A204.1 (cell line): ENCODE measurements around the gene RUFY3.
"Not testable (repeated sequence)": the region's sequence is repeated elsewhere in the genome, so short reads cannot be mapped to it uniquely, and the experiment has no call there.

Source experiments
- FAIRE-seq: peaks from 2 replicates; lab custom pipeline; 2012; peaks lifted over from hg19 to GRCh38; lab: Jason Lieb, UNC

RUFY3 gene

GRCh38 chr4:70788733-70789132 is 67.0 kb downstream of the RUFY3 start:
- FAIRE-seq, result no peak

GRCh38 chr4:70793626-70794025 is 71.9 kb downstream of the RUFY3 start:
- no peak for FAIRE-seq

- no peak for FAIRE-seq
Observed at GRCh38 chr4:70801265-70801809, 79.6 kb downstream of the RUFY3 start.

DNA sequence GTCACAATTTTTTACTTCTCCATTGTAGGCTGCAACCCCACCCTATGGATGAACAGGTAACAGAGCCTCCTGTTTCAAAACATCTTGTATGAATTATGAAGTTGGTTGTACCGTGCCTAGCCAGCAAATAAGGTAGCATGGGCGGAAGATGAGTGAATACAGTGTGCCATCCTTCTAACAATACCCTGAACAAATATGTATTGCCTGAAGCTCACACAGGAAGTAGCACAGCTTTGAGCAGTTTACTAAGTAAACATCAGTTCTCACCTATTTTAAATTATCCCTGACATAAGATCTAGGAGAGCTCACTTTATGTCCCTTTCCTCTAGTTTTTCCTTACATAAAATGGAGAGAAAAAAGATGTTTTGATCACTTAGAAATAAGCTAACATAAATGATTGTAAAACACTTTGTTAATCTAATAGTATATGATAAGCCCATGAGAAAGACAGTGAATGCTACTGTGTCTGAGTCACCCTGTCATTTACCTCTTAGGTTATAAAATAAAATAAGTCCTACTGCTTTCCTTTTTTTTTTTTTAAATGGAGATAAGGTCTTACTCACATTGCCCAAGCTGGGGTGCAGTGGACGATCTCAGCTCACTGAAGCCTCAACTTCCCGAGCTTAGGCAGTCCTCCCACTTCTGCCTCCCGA is 81.3 kb downstream of the RUFY3 start:
- FAIRE-seq, result no peak

DNA sequence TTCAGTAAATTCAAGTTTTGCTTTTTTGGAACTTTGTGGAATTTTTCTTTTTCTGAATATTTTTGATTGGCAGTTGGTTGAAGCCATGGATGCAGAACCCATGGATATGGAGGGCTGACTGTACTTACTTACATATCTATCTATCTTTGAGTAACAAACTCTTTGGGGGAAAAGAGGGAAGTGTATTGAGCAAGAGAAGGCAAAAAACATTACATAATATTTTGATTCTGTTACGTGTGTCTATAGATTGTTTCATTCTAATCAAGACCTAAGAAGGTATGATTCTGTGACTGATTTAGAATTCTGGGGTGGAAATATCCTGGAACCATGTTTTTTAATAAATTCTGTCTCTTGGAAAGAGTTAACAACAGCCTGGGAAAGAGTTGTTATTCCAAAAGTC is 86.4 kb downstream of the RUFY3 start:
- no peak for FAIRE-seq

- no peak for FAIRE-seq
Observed at GRCh38 chr4:70815370-70815769, 93.6 kb downstream of the RUFY3 start.

GRCh38 chr4:70816894-70817293 is 95.1 kb downstream of the RUFY3 start:
- FAIRE-seq, result no peak

DNA sequence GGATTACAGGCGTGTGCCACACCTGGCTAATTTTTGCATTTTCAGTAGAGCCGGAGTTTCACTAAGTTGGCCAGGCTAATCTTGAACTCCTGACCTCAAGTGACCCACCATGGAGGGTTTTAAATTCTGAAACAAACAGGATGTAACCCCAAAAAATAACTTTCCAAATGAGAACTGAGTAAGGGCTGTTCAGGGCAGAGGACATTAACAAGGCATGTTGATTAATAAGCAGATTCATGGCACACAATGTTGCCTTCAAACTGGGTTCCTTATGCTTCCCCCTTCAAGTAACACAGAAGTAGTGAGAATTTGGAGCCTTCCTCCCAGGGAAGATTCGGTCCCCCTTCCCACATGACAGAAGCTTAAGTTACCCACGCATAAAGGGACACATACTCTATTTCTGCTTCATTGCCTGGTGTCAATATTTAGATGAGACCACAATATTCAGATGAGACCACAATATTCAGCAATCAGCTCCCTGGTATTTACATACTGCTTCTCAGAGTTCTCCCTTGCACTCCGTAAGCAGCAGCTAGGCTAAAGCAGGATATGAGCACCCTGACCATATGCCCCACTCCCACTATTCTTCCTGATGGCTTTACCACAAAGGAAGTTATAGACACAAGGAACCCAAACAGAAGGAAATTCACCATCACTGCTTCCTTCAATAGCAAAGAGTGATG is 96.5 kb downstream of the RUFY3 start:
- FAIRE-seq, result no peak

DNA sequence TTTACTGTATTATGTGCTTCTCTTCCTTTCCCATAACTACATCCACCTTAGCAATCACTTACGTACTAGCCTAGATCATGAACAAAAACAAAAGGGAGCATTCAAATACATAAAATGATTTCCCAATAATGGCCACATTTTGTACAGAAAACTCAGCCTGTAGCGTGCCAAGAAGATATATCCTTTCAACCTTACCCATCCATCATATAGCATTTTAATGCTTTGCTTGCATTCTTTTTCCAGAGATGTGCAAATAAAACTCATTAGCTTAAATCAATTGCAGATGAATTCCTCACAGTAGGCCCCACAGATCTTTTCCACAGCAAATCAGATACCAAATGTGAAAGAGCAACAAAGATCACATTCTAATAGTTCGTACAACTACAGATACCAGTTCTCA is 97.2 kb downstream of the RUFY3 start:
- FAIRE-seq, result no peak

DNA sequence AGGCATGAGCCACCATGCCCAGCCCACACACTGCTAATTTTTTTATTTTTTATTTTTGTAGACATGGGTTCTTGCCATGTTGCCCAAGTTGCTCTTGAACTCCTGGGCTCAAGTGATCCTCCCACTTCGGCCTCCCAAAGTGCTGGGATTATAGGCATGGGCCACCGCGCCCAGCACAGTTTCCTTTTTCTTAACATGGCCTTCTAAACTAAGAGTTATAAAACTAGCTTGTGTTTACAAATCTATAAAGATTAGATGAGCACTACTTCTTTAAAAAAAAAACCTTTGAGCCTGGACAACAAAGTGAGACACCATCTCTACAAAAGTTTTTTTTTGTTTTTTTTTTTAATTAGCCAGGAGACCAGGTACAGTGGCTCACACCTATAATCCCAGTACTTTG is 107.3 kb downstream of the RUFY3 start:
- FAIRE-seq, result no peak

DNA sequence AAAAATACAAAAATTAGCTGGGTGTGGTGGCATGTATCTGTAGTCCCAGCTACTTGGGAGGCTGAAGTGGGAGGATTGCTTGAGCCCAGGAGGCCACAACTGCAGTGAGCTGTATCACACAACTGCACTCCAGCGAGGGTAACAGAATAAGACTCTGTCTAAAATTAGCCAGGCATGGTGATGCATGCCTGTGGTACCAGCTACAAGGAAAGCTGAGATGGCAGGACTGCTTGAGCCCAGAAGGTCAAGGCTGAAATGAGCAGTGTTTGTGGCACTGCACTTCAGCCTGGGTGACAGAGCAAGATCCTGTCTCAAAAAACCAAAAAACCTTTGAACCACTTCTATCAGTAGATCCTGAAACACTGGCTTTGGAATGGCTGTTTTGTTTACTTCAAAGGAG is 107.7 kb downstream of the RUFY3 start:
- no peak for FAIRE-seq

- no peak for FAIRE-seq
Observed at GRCh38 chr4:70830054-70830453, 108.3 kb downstream of the RUFY3 start.

DNA sequence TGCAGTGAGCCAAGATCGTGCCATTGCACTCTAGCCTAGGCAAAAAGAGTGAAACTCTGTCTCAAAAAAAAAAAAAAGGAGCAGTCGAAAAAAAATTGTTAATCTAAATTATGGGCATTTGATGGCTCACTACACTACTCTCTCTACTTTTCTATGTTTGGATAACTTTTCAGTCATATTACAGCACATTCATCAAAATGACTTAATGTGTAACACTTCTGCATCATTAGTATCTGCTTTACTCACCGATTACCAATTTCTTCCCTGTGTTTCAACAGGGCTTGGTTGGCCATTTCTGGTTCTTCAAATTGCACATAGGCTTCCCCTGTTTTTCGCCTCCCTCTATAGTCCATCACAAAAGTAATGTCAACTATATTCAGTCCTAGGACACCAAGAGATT is 109.5 kb downstream of the RUFY3 start:
- FAIRE-seq, result no peak

- no peak for FAIRE-seq
Observed at GRCh38 chr4:70833675-70834074, 111.9 kb downstream of the RUFY3 start.

DNA sequence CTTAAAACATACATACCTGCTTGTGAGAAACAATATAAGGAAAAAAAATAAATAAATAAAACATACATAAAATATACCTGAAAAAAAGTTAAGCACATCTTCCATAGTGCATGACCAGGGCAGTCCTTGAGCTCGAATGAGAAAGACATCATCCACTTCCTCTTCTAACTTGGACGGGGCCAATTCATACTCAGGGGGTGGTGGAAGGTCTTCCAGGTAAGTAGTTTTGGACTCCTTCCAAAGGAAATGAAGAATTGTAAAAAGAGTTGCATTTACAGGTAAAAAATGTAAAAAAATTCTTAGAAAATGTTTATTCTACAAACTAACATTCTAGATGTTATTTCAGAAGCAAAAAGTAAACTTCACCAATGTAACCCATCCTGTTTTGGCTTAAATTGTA is 114.3 kb downstream of the RUFY3 start:
- FAIRE-seq, result no peak

GRCh38 chr4:70838204-70838603 is 116.4 kb downstream of the RUFY3 start:
- FAIRE-seq, result no peak

DNA sequence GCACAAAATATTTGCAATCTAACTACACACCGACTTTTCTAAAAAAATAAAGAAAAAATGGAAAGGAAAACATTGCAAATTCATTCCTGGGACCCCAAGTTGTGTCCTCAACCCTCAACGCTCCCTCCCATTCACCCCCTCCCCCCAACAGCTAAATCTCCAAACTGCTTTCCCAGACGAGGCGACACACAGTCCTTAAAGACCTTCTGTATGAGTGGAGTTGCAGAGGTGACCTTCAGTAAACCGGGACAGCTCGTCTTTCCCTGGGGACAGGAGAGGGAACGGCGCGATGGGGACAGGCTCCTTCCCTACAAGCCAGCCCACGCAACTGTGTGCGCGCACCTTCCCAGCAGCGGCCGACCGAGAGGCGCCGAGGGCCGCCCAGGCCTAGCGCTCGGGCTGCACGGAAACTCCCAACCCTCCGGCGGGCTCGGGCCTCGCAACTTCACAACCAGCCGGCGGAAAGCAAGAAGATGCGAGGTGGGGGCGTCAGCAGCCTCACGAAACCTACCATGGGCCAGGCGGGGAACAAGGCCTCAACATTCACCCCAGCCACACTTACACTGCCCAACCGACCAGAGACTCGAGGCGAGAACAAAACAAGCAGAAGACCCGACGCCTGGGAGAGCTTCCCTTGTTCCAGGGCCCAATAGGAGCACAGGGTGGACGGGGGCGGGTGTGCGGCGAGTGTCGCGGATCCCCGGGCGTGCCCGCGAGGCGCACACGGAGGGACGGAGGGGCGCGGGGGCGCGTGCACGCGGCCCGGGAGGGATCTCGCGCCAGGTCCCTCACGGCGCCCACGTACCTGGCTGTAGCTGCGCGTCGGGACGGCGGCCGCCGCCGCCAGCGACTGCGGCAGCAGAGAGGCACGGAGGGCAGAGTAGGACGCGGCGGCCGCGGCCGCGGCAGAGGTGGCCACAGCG is 117.2 kb downstream of the RUFY3 start:
- FAIRE-seq, result no peak

- no peak for FAIRE-seq
Observed at GRCh38 chr4:70839589-70840093, 117.9 kb downstream of the RUFY3 start, which contains the start of gene GRSF1. GRSF1 (minus strand) TSS chr4:70839890; CDS start chr4:70839827, 63 bp downstream.

GRCh38 chr4:70840137-70840536 is 118.4 kb downstream of the RUFY3 start:
- FAIRE-seq, result not testable (repeated sequence)

- FAIRE-seq, result not testable (repeated sequence)
Observed at GRCh38 chr4:70840631-70841030, 118.9 kb downstream of the RUFY3 start.

DNA sequence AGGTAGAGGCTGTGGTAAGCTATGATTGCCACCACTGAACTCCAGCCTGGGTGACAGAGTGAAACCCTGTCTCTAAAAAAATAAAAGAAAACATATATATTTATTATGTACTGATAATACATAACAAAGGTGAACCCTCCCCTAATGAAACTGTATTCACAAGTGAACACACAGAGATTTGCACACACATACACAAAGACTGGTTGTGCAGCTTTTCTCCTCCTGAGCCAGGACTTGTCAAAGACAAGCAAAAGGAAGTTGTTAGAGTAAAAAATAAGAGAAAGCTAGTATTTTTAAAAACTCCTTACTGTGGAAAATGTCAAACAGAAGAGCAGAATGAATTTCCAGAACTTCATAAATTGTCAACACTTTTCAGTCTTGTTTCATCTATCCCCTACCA is 119.4 kb downstream of the RUFY3 start:
- FAIRE-seq, result no peak

DNA sequence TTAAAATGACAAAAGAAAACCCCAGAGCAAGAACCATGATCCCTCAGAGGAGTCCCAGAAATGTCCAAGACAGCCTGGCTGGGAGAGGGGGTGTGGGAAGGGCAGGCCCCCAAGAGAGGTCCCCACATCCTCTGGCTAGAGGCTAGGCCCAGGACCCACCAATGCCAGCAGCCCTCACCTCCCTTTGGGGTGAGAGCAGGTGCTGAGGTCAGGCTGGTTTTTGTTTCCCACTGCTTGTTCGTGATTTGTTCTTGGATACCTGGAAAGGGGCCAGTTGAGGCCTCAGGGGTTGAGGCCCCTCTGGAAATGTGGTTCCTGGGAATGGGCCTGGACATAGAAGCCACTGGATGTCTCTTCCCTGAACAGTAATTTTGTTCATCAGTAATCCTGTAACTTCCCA is 120.2 kb downstream of the RUFY3 start:
- FAIRE-seq, result no peak
